Kidney (tissue), 14 donors: Measurements from ENCODE around the gene EGFL6. TPM values are rescaled to one million over a fixed set of nuclear protein-coding genes. Genes with fewer than 3 reads are reported as not detected.
A peak's percentile ranks its signal among the peaks of the same experiment; 100 is the strongest.

Experiments
- DNase-seq, 5 donors: peaks; one replicate each; pipeline ENCODE4 v3.0.0-alpha.2; 2013 to 2020
- FAIRE-seq: peaks from 2 replicates; lab custom pipeline; 2012; peaks lifted over from hg19 to GRCh38; lab: Jason Lieb, UNC
- H3K27ac ChIP-seq, 2 donors: one replicate each; pipeline ENCODE4 v1.7.0; 2013; ENCODE audit warnings: low read depth in 2 of 2, low read length in 2 of 2, inconsistent platforms in 1 of 2
- H3K27me3 ChIP-seq: one replicate; pipeline ENCODE4 v1.7.1; 2013; ENCODE audit warnings: low read length, inconsistent platforms; ENCODE audit not compliant: control insufficient read depth, insufficient read depth
- H3K36me3 ChIP-seq, 3 donors: one replicate each; pipeline versions ENCODE4 v1.7.0 to v1.7.1; 2013; ENCODE audit warnings: low read length in 3 of 3, control low read depth in 1 of 3, inconsistent platforms in 1 of 3; ENCODE audit not compliant: insufficient read depth in 3 of 3, control insufficient read depth in 2 of 3
- H3K4me1 ChIP-seq, 3 donors: one replicate each; pipeline versions ENCODE4 v1.7.0 to v1.7.1; 2013; ENCODE audit warnings: low read length in 3 of 3, inconsistent platforms in 1 of 3, low read depth in 1 of 3; ENCODE audit not compliant: control insufficient read depth in 2 of 3, insufficient read depth in 2 of 3
- H3K4me3 ChIP-seq, 3 donors: one replicate each; pipeline versions ENCODE4 v1.7.0 to v1.8.1; 2013; ENCODE audit warnings: low read length in 3 of 3, control low read depth in 1 of 3, inconsistent platforms in 1 of 3
- H3K9ac ChIP-seq, 3 donors: one replicate each; pipeline versions ENCODE4 v1.7.0 to v1.7.1; 2013; ENCODE audit warnings: low read length in 3 of 3, control low read depth in 1 of 3, inconsistent platforms in 1 of 3
- H3K9me3 ChIP-seq, 3 donors: one replicate each; pipeline versions ENCODE4 v1.7.0 to v1.7.1; 2013; ENCODE audit warnings: low read length in 3 of 3, control low read depth in 1 of 3, inconsistent platforms in 1 of 3; ENCODE audit not compliant: control insufficient read depth in 2 of 3, insufficient read depth in 1 of 3
- intact Hi-C: fragments of 100-400 bp; cut with DNase I; formaldehyde crosslinking; loops from one replicate; pipeline ENCODE4 v1.11.1; 2022
- polyA plus RNA-seq: library from polyadenylated mRNA; stranded (reverse); fragments of 350-450 nt; fragmentation: Illumina TruSeq; extraction: RNeasy Lipid Tissue Mini Kit (QIAGEN cat#74804); gene quantifications from one replicate; pipeline ENCODE4 v1.2.3, GENCODE V29; 2014; ENCODE audit warnings: low read depth, low replicate concordance; ENCODE audit not compliant: insufficient read depth
- total RNA-seq: library from RNA; stranded (reverse); fragmentation: NEBNext Ultra II Directional; extraction: Animal tissue kit (Norgen Biotek cat#: 25700); gene quantifications from one replicate; pipeline ENCODE4 v1.2.1, GENCODE V29; 2021
- TF ChIP-seq, protein P1 (sequence below): IDR thresholded peaks from 3 replicates; pipeline ENCODE4 v1.5.1; 2012; ENCODE audit warnings: mild to moderate bottlenecking, moderate library complexity, borderline replicate concordance; ENCODE audit not compliant: insufficient read depth; ENCODE audit errors: extremely low read depth
- donor health status: control.
- donor health status: control.
- donor health status: control.
- donor health status: control.
- donor health status: control.
- donor health status: DM: yes; HTN: yes; CAD: no.
- donor health status: Normal renal cell carcinoma (clear cell type).

The EGFL6 gene
- total and polyA plus RNA-seq, 2 donors from 2014 or later: 0.43 TPM; not detected in 1

DNA sequence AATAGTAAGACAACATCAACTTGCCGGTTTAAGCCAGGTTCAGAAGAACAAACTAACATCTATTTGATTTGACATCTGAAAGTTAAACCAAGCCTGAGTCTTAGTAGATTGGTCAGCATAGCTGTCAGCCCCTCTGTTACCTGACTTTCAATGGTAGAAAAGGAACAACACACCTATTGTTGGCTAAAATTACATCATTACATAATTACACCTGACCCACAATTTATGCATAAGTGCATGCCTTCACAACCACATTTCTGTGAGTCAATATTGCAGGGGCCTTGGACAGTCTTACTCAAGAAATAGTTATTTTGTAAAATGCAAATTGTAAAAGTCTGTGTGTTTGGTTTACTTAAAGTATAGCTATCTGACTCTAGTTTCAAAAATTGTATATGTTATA lies 36.2 kb downstream of the EGFL6 start:
- no peaks in the 10 kb centered on the region for H3K36me3 ChIP-seq
- H3K27me3 ChIP-seq: peaks cover 6% of the 10 kb centered on the region
- H3K9me3 ChIP-seq: no peaks in the 10 kb centered on the region
- H3K9ac ChIP-seq: no peak overlapping the region
- no peaks in the 10 kb centered on the region for H3K4me1 ChIP-seq
- no peak overlapping the region for H3K4me3 ChIP-seq
- intact Hi-C loops: no loop called here
- no peak for DNase-seq
- H3K27ac ChIP-seq: no peak overlapping the region
- TF ChIP-seq, protein P1, sequence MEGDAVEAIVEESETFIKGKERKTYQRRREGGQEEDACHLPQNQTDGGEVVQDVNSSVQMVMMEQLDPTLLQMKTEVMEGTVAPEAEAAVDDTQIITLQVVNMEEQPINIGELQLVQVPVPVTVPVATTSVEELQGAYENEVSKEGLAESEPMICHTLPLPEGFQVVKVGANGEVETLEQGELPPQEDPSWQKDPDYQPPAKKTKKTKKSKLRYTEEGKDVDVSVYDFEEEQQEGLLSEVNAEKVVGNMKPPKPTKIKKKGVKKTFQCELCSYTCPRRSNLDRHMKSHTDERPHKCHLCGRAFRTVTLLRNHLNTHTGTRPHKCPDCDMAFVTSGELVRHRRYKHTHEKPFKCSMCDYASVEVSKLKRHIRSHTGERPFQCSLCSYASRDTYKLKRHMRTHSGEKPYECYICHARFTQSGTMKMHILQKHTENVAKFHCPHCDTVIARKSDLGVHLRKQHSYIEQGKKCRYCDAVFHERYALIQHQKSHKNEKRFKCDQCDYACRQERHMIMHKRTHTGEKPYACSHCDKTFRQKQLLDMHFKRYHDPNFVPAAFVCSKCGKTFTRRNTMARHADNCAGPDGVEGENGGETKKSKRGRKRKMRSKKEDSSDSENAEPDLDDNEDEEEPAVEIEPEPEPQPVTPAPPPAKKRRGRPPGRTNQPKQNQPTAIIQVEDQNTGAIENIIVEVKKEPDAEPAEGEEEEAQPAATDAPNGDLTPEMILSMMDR: no peak
- FAIRE-seq: peak; percentile 13

DNA sequence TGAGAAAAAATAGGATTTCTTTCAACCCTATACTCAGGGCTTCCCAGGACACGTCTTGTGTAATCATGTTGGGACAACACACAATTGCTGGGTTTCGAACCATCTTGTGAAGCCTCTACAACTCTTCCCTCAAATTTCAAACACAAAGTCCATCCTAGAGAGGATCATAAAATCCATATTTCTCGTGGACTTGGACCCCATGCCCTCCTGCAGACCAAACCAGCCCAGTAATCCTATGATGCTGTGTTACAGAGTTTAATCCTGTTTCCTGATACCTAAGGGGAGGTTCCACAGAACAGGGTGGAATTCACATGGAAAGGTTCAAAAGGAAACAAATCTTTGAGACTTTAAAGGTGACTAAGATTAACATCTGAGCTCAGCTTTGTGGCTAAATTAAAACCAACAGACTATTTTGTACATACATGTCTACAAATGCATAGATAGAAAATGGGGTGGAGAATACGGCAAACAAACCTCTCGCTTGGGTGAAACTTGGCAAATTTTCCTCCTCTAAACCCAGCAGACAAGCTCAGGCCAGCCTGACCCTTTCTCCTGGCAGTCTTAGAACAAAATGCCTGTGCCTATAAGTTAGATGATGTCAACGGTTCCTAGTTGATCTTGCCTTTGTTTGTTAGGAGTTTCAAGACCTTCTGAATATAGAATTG lies 38.1 kb downstream of the EGFL6 start:
- Histone ChIP-seq H3K9me3 (no peaks in the 10 kb centered on the region), H3K9ac (no peak overlapping the region), H3K27me3 (peaks cover 6% of the 10 kb centered on the region), H3K27ac (no peak overlapping the region), H3K4me1 (no peaks in the 10 kb centered on the region), H3K4me3 (no peak overlapping the region), H3K36me3 (no peaks in the 10 kb centered on the region)
- DNase-seq: no peak
- TF ChIP-seq, protein P1: no peak
- FAIRE-seq: no peak
- intact Hi-C loops: no loop called here

DNA sequence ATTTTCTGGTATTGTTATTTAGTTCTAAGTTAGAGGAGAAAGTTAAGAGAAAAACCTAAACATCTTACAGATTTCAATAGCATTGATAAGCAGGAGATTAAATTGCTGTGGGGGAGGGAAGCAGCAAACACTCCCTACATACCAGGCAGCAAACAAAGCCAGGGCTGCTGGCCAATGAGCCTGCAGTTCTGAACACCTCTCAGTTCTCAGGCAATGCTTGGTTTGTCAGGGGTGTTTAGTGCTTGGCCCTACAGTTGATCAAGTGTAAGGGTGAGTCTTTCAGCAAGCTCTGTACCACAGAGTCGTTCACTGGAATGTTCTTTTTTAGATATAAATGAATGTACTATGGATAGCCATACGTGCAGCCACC lies 38.6 kb downstream of the EGFL6 start:
- Histone ChIP-seq H3K9ac (no peak overlapping the region), H3K27me3 (peaks cover 6% of the 10 kb centered on the region), H3K4me1 (no peaks in the 10 kb centered on the region), H3K36me3 (no peaks in the 10 kb centered on the region), H3K27ac (no peak overlapping the region), H3K9me3 (no peaks in the 10 kb centered on the region), H3K4me3 (no peak overlapping the region)
- FAIRE-seq: no peak
- TF ChIP-seq, protein P1: no peak
- peak in 2 of 5 donors; percentile 9 to 27 for DNase-seq
- intact Hi-C loops: no loop called here

DNA sequence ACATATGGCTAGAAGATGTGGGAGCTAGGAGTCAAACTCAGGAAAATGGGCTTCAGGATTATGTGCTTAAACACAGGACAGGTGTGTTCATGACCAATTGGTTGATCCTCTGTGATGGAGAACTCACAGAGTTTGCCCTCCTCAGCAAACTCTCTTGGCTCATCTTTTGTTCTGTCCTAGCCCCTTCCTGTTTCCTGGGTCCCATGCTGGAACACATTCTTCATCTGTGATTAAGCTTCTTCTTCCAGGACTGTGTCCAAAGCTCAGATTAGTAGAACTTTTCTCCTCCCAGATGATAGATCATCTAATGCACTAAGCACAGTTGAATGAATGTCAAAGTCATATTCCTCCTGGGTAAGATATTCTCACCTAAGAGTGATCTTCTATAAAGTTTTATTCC lies 44.8 kb downstream of the EGFL6 start:
- H3K27ac ChIP-seq: no peak overlapping the region
- intact Hi-C loops: no loop called here
- TF ChIP-seq, protein P1: no peak
- DNase-seq (no peak), FAIRE-seq (no peak)
- H3K27me3 ChIP-seq: no peaks in the 10 kb centered on the region
- H3K36me3 ChIP-seq: no peaks in the 10 kb centered on the region
- H3K4me3 ChIP-seq: no peak overlapping the region
- H3K9me3 ChIP-seq: no peaks in the 10 kb centered on the region
- no peaks in the 10 kb centered on the region for H3K4me1 ChIP-seq
- H3K9ac ChIP-seq: no peak overlapping the region
